HepG2 (cell line): ENCODE results near the gene KCTD5. TPM values are rescaled to one million over a fixed set of nuclear protein-coding genes. Genes with fewer than 3 reads are reported as not detected.

Experiments
- ATAC-seq: fragments of 200-7000 bp; cut with Tn5 transposase; 3 replicates; pipeline ENCODE4 v1.9.1; 2020; ENCODE audit warnings: mild to moderate bottlenecking, moderate library complexity
- BruUV-seq: library from RNA; stranded (reverse); fragments of 400-500 nt; replicated peaks from 2 replicates; lab custom pipeline; 2021; lab: Mats Ljungman, UMichigan
- CTCF ChIA-PET: fragments of 300-600 bp; formaldehyde crosslinking; extraction: SDS; loops from one replicate; lab custom pipeline; 2021; ENCODE audit warnings: low total read pairs, inconsistent platforms, low intra/inter-chr PET ratio; lab: Yijun Ruan, JAX
- POLR2A ChIA-PET: fragments of 350-600 bp; sonication (Branson Sonifier 250); formaldehyde crosslinking; loops from one replicate; lab custom pipeline; 2020; ENCODE audit warnings: antibody characterized with exemption, inconsistent platforms; lab: Yijun Ruan, JAX
- DNase-seq: peaks from one replicate; pipeline ENCODE4 v3.0.0-alpha.2; 2015; ENCODE audit warnings: low spot score
- FAIRE-seq: peaks from 3 replicates; lab custom pipeline; 2011; peaks lifted over from hg19 to GRCh38; lab: Jason Lieb, UNC
- H2AFZ ChIP-seq: one replicate; pipeline ENCODE4 v1.6.1; 2011; ENCODE audit warnings: low read length, inconsistent platforms
- H3K27ac ChIP-seq: fragments of 300-600 bp; 3 replicates; pipeline ENCODE4 v1.8.0; 2011; ENCODE audit warnings: mixed run types, mild to moderate bottlenecking, mixed read lengths, low read length, inconsistent platforms; ENCODE audit not compliant: insufficient read depth; ENCODE audit errors: extremely low read length
- H3K27me3 ChIP-seq, 2 experiments: fragments of 200-600 bp in 1 of 2; 2 replicates in 1 of 2; 3 replicates in 1 of 2; pipeline versions ENCODE4 v1.6.0 to v1.8.0; 2011; ENCODE audit warnings: low read length in 2 of 2, mild to moderate bottlenecking in 2 of 2, moderate library complexity in 2 of 2, inconsistent platforms in 1 of 2; ENCODE audit not compliant: insufficient read depth in 2 of 2, control insufficient read depth in 1 of 2
- H3K36me3 ChIP-seq, 2 experiments: fragments of 200-600 bp in 1 of 2; replicated peaks in 1 of 2; 2 replicates in 1 of 2; 3 replicates in 1 of 2; pipeline versions ENCODE4 v1.5.1 to v1.8.0; 2011; ENCODE audit warnings: low read length in 2 of 2, inconsistent platforms in 1 of 2; ENCODE audit not compliant: insufficient read depth in 2 of 2, control insufficient read depth in 1 of 2
- H3K4me1 ChIP-seq: 2 replicates; pipeline ENCODE4 v1.5.1; 2012; ENCODE audit warnings: low read length, inconsistent platforms; ENCODE audit not compliant: insufficient read depth
- H3K4me2 ChIP-seq: 2 replicates; pipeline ENCODE4 v1.6.0; 2011; ENCODE audit warnings: low read depth, low read length, inconsistent platforms
- H3K4me3 ChIP-seq, 3 experiments: fragments of 200-600 bp in 1 of 3; sonication (generic), shearing (Covaris generic) in 1 of 3; replicated peaks in 1 of 3; 2 replicates each; pipeline ENCODE4 v1.5.1; 2011 to 2016; ENCODE audit warnings: low read length in 3 of 3, inconsistent platforms in 2 of 3, low read depth in 2 of 3, mild to moderate bottlenecking in 2 of 3, control low read depth in 1 of 3, mixed read lengths in 1 of 3; ENCODE audit not compliant: insufficient read depth in 1 of 3
- H3K79me2 ChIP-seq: one replicate; pipeline ENCODE4 v1.6.1; 2011; ENCODE audit warnings: low read length, inconsistent platforms; ENCODE audit not compliant: insufficient read depth
- H3K9ac ChIP-seq: 2 replicates; pipeline ENCODE4 v1.6.0; 2011; ENCODE audit warnings: mild to moderate bottlenecking, low read depth, low read length, inconsistent platforms; ENCODE audit not compliant: insufficient read depth
- H3K9me3 ChIP-seq: 2 replicates; pipeline ENCODE4 v1.5.1; 2012; ENCODE audit warnings: mild to moderate bottlenecking, low read length
- H4K20me1 ChIP-seq: 2 replicates; pipeline ENCODE4 v1.6.0; 2011; ENCODE audit warnings: inconsistent platforms, mild to moderate bottlenecking, low read length, moderate library complexity; ENCODE audit not compliant: insufficient read depth
- ATF7-NPFF ChIP-seq: sonication (generic); formaldehyde crosslinking; IDR thresholded peaks from 2 replicates; pipeline ENCODE4 v1.8.1; 2023; ENCODE audit warnings: mild to moderate bottlenecking, low read depth, missing genetic modification reagents, moderate library complexity
- DNMT1 ChIP-seq: sonication (generic); formaldehyde crosslinking; IDR thresholded peaks from 2 replicates; pipeline ENCODE4 v1.5.1; 2020; ENCODE audit warnings: mild to moderate bottlenecking, missing genetic modification reagents
- HOMEZ ChIP-seq: IDR thresholded peaks from 2 replicates; pipeline ENCODE4 v1.6.1; 2016; ENCODE audit warnings: low read depth
- NFYB ChIP-seq: sonication (generic); formaldehyde crosslinking; IDR thresholded peaks from 2 replicates; pipeline ENCODE4 v1.4.0; 2020; ENCODE audit warnings: missing genetic modification reagents
- NR2F6 ChIP-seq, 2 experiments: IDR thresholded peaks; 2 replicates each; pipeline ENCODE4 v1.6.1; 2016; ENCODE audit warnings: antibody characterized with exemption in 1 of 2, mild to moderate bottlenecking in 1 of 2
- PRMT3 ChIP-seq: sonication (generic); formaldehyde crosslinking; IDR thresholded peaks from 2 replicates; pipeline ENCODE4 v1.8.1; 2022; ENCODE audit warnings: low read depth, mild to moderate bottlenecking, moderate library complexity, missing genetic modification reagents, borderline replicate concordance
- RARA ChIP-seq: IDR thresholded peaks from 2 replicates; pipeline ENCODE4 v1.6.1; 2016; ENCODE audit warnings: missing genetic modification reagents, missing compliant biosample characterization
- TGIF2 ChIP-seq: IDR thresholded peaks from 2 replicates; pipeline ENCODE4 v1.6.1; 2016; ENCODE audit warnings: control low read depth, missing compliant biosample characterization
- THAP9 ChIP-seq: sonication (generic); formaldehyde crosslinking; IDR thresholded peaks from 2 replicates; pipeline ENCODE4; 2020; ENCODE audit warnings: missing genetic modification reagents, mild to moderate bottlenecking, borderline replicate concordance
- TRIM22 ChIP-seq: fragments of 450-650 bp; IDR thresholded peaks from 2 replicates; pipeline ENCODE4 v1.6.1; 2017
- ZFX ChIP-seq: sonication (generic); formaldehyde crosslinking; IDR thresholded peaks from 2 replicates; pipeline ENCODE4 v1.4.0; 2020; ENCODE audit warnings: mild to moderate bottlenecking, low read depth, missing genetic modification reagents, moderate library complexity
- ZNF430 ChIP-seq: sonication (generic); formaldehyde crosslinking; IDR thresholded peaks from 2 replicates; pipeline ENCODE4 v1.9.0; 2021; ENCODE audit warnings: mild to moderate bottlenecking, missing genetic modification reagents
- ZNF44 ChIP-seq: sonication (generic); formaldehyde crosslinking; IDR thresholded peaks from 2 replicates; pipeline ENCODE4 v1.5.1; 2020; ENCODE audit warnings: mild to moderate bottlenecking, missing genetic modification reagents
- ZNF557 ChIP-seq: sonication (generic); formaldehyde crosslinking; IDR thresholded peaks from 2 replicates; pipeline ENCODE4 v1.4.0; 2020; ENCODE audit warnings: missing genetic modification reagents
- ZNF768 ChIP-seq: sonication (generic); formaldehyde crosslinking; IDR thresholded peaks from 2 replicates; pipeline ENCODE4 v1.4.0; 2020; ENCODE audit warnings: missing genetic modification reagents
- ZSCAN29 ChIP-seq: sonication (generic); formaldehyde crosslinking; conservative IDR thresholded peaks from 2 replicates; pipeline ENCODE4 v1.4.0; 2020; ENCODE audit warnings: mild to moderate bottlenecking, missing genetic modification reagents
- ZSCAN30 ChIP-seq: sonication (generic); formaldehyde crosslinking; IDR thresholded peaks from 2 replicates; pipeline ENCODE4 v1.5.0; 2020; ENCODE audit warnings: mild to moderate bottlenecking, missing genetic modification reagents
- WGBS: methylation state at CpG from one replicate; pipeline ENCODE4 v1.1.6; 2017; ENCODE audit warnings: low lambda C conversion rate; 5-methylcytosine and 5-hydroxymethylcytosine counted together
- in situ Hi-C: cut with HindIII; loops from 2 replicates; pipeline ENCODE4 v1.10.0; 2017; ENCODE audit warnings: low pct_unique_long_range_greater_than_20kb; ENCODE audit not compliant: extremely low pct_ligation_motif_present
- intact Hi-C: fragments of 100-400 bp; cut with micrococcal nuclease; formaldehyde crosslinking; loops from one replicate; pipeline ENCODE4 v1.10.0; 2022; ENCODE audit not compliant: unreplicated experiment
- polyA plus RNA-seq, 8 experiments: library from polyadenylated mRNA; depleted of rRNA in 3 of 8; stranded (reverse) in 7 of 8; unstranded in 1 of 8; fragments of >200 nt; fragmentation: Illumina TruSeq in 4 of 8; extraction: Trizol in 4 of 8; gene quantifications; 2 replicates each; pipeline versions ENCODE4 v1.2.1 to v1.2.3, GENCODE V29; 2011 to 2016; ENCODE audit warnings: low read depth in 4 of 8, missing spikeins in 1 of 8, mixed read lengths in 1 of 8; ENCODE audit not compliant: insufficient read depth in 1 of 8
- total RNA-seq, 5 experiments: library from RNA; depleted of rRNA; stranded (reverse); fragments of >200 nt; fragmentation: Illumina TruSeq; extraction: Trizol; gene quantifications; 2 replicates each; pipeline ENCODE4 v1.2.3, GENCODE V29; 2016; ENCODE audit warnings: low read depth in 1 of 5
- TF ChIP-seq, protein P1 (sequence below): IDR thresholded peaks from 2 replicates; pipeline ENCODE4 v1.6.1; 2016; ENCODE audit warnings: low read depth, borderline replicate concordance
- TF ChIP-seq, protein P2 (sequence below): sonication (generic); IDR thresholded peaks from 2 replicates; pipeline ENCODE4 v1.6.1; 2016; ENCODE audit warnings: low read depth, borderline replicate concordance

KCTD5 gene
- total and polyA plus RNA-seq, 2 of the 13 experiments (the other 11 are each of a cell fraction or from before 2014, with no cell fraction given), result 25.4 to 29.8 TPM

- 0% methylated on average over 2 of the region's 5 CpGs for WGBS
- Histone ChIP-seq H3K9me3 (no peaks in the 10 kb centered on the region), H3K4me3 (peak overlapping the region in 2 of 3 experiments; percentile 13 to 47; a peak in 2 of 6 replicates), H4K20me1 (no peaks in the 10 kb centered on the region), H3K36me3 (no peaks in the 10 kb centered on the region), H3K4me2 (peak overlapping the region; percentile 80), H3K9ac (peak overlapping the region; percentile 35; the same call in 1 of the 2 replicates), H3K4me1 (peaks cover 40% of the 10 kb centered on the region), H3K27me3 (no peaks in the 10 kb centered on the region; a peak in 1 of 5 replicates), H3K27ac (no peak overlapping the region), H3K79me2 (no peaks in the 10 kb centered on the region), H2AFZ (no peak overlapping the region)
- in situ Hi-C loops (no loop called here), intact Hi-C loops (no loop called here)
- BruUV-seq, result no TSS peak
- DNase-seq (no peak), FAIRE-seq (no peak), ATAC-seq (peak; percentile 27)
- ChIA-PET CTCF (no interaction called here), POLR2A (interaction anchor here (1.1 to 4.4 kb wide), 2 partner anchors 14 to 19 kb away, joined by 3 to 43 read pairs; partner anchors contain the start of gene SRRM2)
- TF ChIP-seq ZNF44 (CRISPR knock-in tag), result no peak
- no peak for TF ChIP-seq ZNF557 (CRISPR knock-in tag)
- TF ChIP-seq DNMT1 (CRISPR knock-in tag), result no peak
- TF ChIP-seq HOMEZ (CRISPR knock-in tag), result no peak
- TF ChIP-seq, protein P1, sequence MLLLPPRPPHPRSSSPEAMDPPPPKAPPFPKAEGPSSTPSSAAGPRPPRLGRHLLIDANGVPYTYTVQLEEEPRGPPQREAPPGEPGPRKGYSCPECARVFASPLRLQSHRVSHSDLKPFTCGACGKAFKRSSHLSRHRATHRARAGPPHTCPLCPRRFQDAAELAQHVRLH (CRISPR knock-in tag), result no peak
- TF ChIP-seq PRMT3 (CRISPR knock-in tag), result no peak
- TF ChIP-seq TRIM22, result no peak
- TF ChIP-seq TGIF2 (CRISPR knock-in tag), result no peak
- TF ChIP-seq ZNF430 (CRISPR knock-in tag), result no peak
- TF ChIP-seq ZNF768 (CRISPR knock-in tag), result peak; percentile 67; the same call in 1 of the 2 replicates
- peak; percentile 18 for TF ChIP-seq ZFX
- TF ChIP-seq NFYB, result no peak
- peak; percentile 7; the same call in 1 of the 2 replicates for TF ChIP-seq NR2F6 (IDR thresholded peaks at IDR 0.05)
- TF ChIP-seq NR2F6 (CRISPR knock-in tag; IDR thresholded peaks at IDR 0.05), result peak; percentile 51; the same call in 1 of the 2 replicates
- TF ChIP-seq ATF7-NPFF (CRISPR knock-in tag), result no peak
- TF ChIP-seq ZSCAN29 (CRISPR knock-in tag), result no peak
- TF ChIP-seq ZSCAN30 (CRISPR knock-in tag), result no peak
- TF ChIP-seq, protein P2, sequence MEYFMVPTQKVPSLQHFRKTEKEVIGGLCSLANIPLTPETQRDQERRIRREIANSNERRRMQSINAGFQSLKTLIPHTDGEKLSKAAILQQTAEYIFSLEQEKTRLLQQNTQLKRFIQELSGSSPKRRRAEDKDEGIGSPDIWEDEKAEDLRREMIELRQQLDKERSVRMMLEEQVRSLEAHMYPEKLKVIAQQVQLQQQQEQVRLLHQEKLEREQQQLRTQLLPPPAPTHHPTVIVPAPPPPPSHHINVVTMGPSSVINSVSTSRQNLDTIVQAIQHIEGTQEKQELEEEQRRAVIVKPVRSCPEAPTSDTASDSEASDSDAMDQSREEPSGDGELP, result peak; percentile 41; the same call in 1 of the 2 replicates
- peak; percentile 4; the same call in 1 of the 2 replicates for TF ChIP-seq THAP9 (CRISPR knock-in tag)
- TF ChIP-seq RARA (CRISPR knock-in tag), result peak; percentile 45
Observed at GRCh38 chr16:2738615-2739014, 56.3 kb downstream of the KCTD5 start.
